SK-N-MC (cell line): Measurements from ENCODE around the gene NOTUM.

Experiments used
- DNase-seq: peaks from one replicate; pipeline ENCODE4 v3.0.0-alpha.2; 2011; ENCODE audit warnings: low read depth, low spot score
- H3K27ac ChIP-seq: fragments of 200-600 bp; sonication (generic); 2 replicates; pipeline ENCODE4 v1.5.1; 2016; ENCODE audit warnings: mixed run types
- H3K36me3 ChIP-seq: fragments of 200-600 bp; sonication (generic); 2 replicates; pipeline ENCODE4 v1.6.1; 2017; ENCODE audit warnings: antibody characterized with exemption, low read length, mixed read lengths; ENCODE audit not compliant: insufficient read depth
- H3K4me3 ChIP-seq: fragments of 200-600 bp; sonication (generic); 2 replicates; pipeline ENCODE4 v1.5.1; 2016
- H3K9ac ChIP-seq: fragments of 200-600 bp; sonication (generic); 2 replicates; pipeline ENCODE4 v1.8.0; 2017; ENCODE audit warnings: mixed run types, mixed read lengths; ENCODE audit not compliant: insufficient read length
- H3K9me3 ChIP-seq: fragments of 200-600 bp; sonication (generic); 2 replicates; pipeline ENCODE4 v1.6.1; 2017; ENCODE audit warnings: low read depth, mild to moderate bottlenecking, antibody characterized with exemption, low read length, moderate library complexity, mixed read lengths
- EZH2 ChIP-seq: fragments of 200-600 bp; sonication (generic); IDR thresholded peaks from one replicate; pipeline ENCODE4 v1.6.1; 2017; ENCODE audit warnings: antibody characterized with exemption
- FOXP2 ChIP-seq: optimal IDR thresholded peaks from 2 replicates; pipeline ENCODE3; 2011; ENCODE audit warnings: mild to moderate bottlenecking, moderate library complexity; ENCODE audit not compliant: insufficient read depth; ENCODE audit errors: extremely low read length, control extremely low read depth
- POLR2AphosphoS5 ChIP-seq: IDR thresholded peaks from 2 replicates; pipeline ENCODE4 v1.6.1; 2012; ENCODE audit warnings: mild to moderate bottlenecking, low read depth, low read length, borderline replicate concordance

NOTUM gene

DNA sequence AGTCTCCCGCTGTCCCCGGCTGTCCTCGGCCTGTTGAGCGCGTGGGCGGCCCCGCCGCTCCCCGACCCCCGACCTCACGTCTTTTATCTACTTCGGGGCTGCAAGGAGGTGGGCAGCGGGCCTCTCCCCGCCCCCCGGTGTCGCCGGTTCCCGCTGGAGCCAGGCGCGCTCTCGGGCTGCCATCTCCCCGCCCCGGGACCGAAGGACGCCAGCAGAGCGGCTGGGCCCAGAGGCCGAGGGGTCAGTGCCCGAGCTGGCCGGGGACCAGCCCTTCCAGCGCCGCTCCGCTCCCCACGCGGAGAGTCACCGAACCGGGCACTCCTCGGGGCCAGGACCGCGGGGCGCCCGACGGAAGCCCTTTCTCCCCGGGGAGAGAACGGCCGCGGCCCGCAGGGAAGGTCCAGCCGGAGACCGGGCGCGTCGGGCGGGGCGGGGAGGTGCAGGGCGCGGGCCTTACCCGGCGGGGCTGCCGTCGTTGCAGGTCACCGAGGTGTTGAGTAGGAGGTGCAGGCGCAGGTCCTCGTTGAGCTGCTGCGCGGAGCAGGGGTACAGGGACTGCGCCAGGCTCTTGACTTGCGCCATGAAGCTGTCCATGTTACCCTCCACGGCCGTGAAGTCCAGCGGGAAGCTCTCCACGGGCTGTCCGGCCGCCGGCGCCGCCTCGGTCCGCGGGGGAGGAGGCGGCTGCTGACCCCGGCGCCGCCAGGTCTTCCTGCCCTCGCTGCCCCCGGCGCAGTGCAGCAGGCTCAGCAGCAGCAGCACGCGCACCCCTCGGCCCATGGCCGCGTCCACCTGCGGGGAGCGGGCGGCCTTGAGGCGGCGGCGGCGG, 643 bp downstream of the NOTUM start:
- Histone ChIP-seq H3K9me3 (no peaks in the 10 kb centered on the region), H3K9ac (peak overlapping the region; percentile 26), H3K4me3 (peak overlapping the region; percentile 75), H3K27ac (no peak overlapping the region), H3K36me3 (no peaks in the 10 kb centered on the region)
- no peak for TF ChIP-seq POLR2AphosphoS5
- peak; percentile 46 for TF ChIP-seq EZH2
- no peak for DNase-seq

DNA sequence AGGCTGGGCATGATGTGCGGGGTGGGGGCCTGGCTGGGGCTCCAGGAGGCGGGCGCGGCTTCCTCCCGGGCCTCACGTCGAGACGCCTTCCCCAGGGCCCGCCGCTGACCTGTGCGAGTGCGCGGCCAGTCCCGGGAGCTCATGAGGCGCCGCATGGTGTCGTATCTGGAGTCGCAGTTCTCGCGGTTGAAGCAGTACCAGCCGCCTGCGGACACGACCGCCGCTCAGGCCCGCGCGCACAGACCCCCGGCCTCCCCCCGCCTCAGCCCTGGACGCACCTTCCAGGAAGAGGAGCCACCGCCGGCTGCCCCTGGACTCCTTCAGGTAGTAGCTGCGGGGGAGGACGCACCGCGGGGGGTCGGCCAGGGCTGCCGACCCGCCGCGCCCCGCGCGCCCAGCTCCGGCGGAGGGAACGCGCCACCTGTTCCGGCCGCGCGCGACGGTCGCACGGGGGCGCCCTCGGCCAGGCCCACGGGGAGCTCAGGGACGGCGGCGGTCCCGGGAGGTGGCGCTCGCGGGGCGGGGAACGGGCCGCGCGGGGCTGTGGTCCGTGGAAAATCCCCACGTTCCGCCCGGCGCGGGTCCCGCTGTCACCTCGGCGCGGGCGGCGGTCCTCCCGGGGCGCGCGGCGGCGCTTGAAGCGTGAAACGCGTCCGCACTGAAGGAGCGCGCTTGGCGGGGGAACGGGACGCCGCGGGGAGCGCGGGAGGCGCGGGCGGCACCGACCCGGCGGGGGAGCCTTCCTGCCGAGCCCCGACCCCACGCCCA, 1.4 kb downstream of the NOTUM start:
- Histone ChIP-seq H3K36me3 (no peaks in the 10 kb centered on the region), H3K27ac (no peak overlapping the region), H3K9ac (no peak overlapping the region), H3K4me3 (peak overlapping the region; percentile 75), H3K9me3 (no peaks in the 10 kb centered on the region)
- TF ChIP-seq EZH2 (no peak), FOXP2 (no peak), POLR2AphosphoS5 (no peak)
- DNase-seq = no peak

DNA sequence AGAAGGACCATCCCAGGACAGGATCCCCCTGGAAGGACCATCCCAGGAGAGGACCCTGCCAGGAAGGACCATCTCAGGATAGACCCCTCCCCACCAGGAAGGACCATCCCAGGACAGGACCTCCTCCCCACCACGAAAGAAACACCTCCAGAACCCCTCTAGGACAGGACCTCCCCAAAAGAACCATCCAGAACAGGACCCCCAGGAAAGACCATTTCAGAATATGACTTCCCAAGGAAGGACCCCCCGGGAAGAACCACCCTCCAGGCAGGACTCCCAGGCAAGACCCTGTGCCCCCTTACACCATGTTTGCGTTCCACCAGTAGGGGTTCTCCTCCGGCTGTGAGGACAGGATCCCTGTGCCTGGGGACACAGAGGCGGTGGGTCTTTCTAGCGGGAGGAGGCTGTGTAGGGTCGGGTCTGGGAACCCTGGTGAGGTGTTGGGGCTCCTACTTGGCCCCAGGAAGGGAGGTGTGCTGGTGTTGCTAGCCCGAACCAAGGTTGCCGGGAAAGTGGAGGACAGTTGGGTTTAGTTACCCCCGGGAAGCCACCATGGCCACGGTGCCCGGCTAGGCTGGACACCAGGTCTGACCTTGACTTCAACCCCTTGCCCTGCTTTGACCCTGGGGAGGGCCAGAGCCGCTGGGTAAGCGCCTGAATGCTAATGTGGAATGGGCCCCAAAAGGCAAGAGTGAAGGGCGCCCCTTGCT, 2.2 kb downstream of the NOTUM start:
- no peak overlapping the region for H3K27ac ChIP-seq
- no peak for TF ChIP-seq EZH2
- TF ChIP-seq FOXP2 = no peak
- no peak for TF ChIP-seq POLR2AphosphoS5
- no peak overlapping the region for H3K9ac ChIP-seq
- no peak for DNase-seq
- H3K4me3 ChIP-seq = peak overlapping the region; percentile 75; the same call in 1 of the 2 replicates
- H3K9me3 ChIP-seq = no peaks in the 10 kb centered on the region
- no peaks in the 10 kb centered on the region for H3K36me3 ChIP-seq

DNA sequence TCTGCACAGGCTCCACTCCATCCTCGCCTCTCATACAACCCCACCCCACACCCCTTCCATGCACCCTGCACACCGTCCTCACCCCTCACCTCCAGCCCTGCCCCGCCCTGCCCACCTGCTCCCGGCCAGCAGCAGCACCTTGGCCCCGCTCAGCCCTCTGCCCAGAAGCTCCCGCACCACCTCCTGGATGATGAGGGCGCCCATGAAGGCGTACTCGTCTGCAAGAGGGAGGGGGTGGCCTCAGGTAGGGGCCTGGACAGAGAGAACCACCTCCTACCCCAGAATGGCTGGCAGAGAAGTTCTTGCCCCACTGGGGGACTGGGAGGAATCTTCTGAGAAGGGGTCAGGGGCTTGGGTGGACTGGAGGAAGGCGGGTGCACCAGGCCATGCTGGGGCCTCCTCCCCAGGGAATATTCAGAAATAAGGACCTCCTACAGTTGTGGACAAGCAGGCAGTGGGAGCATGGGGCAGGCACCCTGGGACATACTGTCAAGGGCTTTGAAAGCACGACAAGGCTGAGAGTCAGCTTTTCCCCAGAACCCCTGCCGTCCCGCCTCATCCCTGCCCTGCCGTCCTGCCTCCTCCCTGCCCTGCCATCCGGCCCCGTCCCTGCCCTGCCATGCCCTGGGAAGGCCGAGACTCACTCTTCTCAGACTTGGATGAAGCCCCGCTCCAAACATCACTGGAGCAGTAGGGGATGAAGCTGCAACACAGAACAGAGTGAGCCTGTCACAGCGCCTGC, 3.1 kb downstream of the NOTUM start:
- no peaks in the 10 kb centered on the region for H3K9me3 ChIP-seq
- no peak for DNase-seq
- TF ChIP-seq EZH2 (no peak), FOXP2 (no peak), POLR2AphosphoS5 (no peak)
- H3K4me3 ChIP-seq = no peak overlapping the region
- no peak overlapping the region for H3K27ac ChIP-seq
- no peaks in the 10 kb centered on the region for H3K36me3 ChIP-seq
- no peak overlapping the region for H3K9ac ChIP-seq

DNA sequence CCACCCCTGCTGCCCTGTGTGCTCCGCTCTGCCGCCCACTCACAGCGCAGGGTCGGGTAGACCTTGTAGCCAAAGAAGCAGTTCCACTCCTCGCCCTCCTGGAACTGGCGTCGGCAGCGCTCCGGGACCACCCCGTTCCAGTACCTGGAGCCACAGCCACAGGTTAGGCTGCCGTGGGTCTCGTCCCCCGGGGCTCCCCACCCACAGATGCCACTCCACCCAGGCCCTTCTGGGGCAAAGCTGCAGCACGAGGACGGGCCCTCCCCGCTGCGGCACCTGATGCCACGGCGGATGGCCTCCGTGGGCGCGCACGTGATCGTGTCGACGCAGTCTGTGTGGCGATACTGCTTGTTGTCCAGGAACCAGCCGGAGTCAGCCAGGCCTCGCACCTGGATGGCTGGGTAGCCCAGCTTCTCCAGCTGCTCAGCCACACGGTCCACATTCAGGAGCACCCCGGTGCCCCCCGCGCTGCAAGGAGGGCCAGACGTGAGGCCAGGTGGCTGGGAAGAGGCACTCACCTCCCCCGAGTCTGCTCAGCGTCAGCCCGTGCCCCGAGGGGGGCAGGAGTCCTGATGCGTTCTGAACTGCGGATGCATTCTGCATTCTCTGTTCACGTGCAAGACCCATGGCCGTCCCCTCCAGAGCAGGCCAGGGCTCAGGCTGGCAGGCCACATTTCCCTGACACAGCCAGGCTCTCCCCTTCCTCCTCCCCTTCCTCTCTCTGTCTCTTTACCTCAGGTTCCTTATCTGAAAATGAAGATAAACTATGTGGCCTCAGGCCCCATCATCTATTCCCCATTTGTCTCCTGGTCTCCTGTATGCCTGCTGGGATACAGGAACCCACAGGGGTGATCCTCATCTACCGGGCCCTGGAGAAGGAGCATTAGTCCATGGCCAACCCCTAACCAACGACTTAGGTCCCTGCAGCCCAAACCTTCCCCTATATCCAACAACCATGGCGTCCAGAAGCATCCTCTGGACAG, 4.1 kb downstream of the NOTUM start:
- no peak overlapping the region for H3K9ac ChIP-seq
- H3K9me3 ChIP-seq = no peaks in the 10 kb centered on the region
- no peaks in the 10 kb centered on the region for H3K36me3 ChIP-seq
- H3K4me3 ChIP-seq = no peak overlapping the region
- H3K27ac ChIP-seq = no peak overlapping the region
- no peak for DNase-seq
- no peak for TF ChIP-seq POLR2AphosphoS5
- no peak for TF ChIP-seq FOXP2
- no peak for TF ChIP-seq EZH2

DNA sequence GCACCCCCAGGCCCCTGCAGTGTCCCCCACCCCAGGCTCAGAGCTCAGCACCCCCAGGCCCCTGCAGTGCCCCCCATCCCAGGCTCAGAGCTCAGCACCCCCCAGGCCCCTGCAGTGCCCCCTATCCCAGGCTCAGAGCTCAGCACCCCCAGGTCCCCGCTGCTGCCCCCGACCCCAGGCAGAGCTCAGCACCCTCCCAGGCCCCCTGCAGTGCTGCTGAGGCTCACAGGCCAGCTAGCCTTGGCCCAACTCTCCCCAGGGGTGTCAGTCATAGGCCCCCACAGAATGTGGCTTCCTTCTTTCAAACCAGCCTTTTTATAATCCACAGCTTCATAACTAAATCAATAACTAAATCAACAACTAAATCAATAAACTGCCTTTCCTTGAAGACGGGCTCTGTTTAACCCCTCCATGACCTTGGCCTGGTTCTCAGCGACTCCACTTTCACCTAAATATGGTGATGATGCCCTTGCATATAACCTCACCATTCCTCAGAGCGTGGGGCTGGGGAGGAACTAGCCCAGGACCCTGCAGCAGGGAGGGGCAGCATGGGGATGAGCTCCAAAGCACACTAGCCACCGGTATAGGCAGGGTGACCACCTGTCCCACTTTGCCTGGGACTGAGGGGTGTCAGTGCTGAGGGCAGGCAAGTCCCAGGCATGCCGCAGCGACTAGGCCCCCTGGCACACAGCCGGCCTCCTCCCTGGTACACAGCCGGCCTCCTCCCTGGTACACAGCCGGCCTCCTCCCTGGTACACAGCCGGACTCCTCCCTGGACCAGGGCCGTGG, 5.0 kb downstream of the NOTUM start:
- H3K4me3 ChIP-seq = no peak overlapping the region
- H3K36me3 ChIP-seq = no peaks in the 10 kb centered on the region
- no peaks in the 10 kb centered on the region for H3K9me3 ChIP-seq
- no peak overlapping the region for H3K9ac ChIP-seq
- no peak for DNase-seq
- TF ChIP-seq EZH2 (no peak), FOXP2 (no peak), POLR2AphosphoS5 (no peak)
- H3K27ac ChIP-seq = no peak overlapping the region

DNA sequence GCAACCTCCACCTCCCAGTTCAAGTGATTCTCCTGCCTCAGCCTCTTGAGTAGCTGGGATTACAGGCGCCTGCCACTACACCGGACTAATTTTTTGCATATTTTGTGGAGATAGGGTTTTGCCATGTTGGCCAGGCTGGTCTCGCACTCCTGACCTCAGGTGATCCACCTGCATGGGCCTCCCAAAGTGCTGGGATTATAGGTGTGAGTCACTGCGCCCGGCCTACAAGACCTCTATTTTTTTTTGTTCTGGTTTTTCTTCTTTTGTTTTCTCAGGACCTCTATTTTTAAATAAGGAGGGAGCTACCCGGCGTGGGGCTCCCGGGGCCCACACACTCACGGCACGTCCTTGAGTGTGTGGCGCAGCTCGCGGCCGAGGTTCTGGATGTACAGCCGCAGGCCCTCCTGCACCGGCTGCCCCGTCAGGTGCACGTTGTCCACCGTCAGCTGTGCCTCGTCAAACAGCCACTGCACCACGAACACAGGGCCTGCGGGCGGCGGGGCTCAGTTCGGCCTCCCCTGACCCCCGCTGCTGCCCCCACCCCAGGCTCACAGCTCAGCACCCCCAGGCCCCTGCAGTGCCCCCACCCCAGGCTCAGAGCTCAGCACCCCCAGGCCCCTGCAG, 5.8 kb downstream of the NOTUM start:
- no peaks in the 10 kb centered on the region for H3K36me3 ChIP-seq
- TF ChIP-seq POLR2AphosphoS5 (no peak), FOXP2 (no peak), EZH2 (no peak)
- no peak for DNase-seq
- H3K9me3 ChIP-seq = no peaks in the 10 kb centered on the region
- H3K9ac ChIP-seq = no peak overlapping the region
- H3K27ac ChIP-seq = no peak overlapping the region
- H3K4me3 ChIP-seq = no peak overlapping the region
